GM21786 (cell line): ENCODE results near the gene OR2L13.
"Not testable (repeated sequence)": the region's sequence is repeated elsewhere in the genome, so short reads cannot be mapped to it uniquely, and the experiment has no call there.

ENCODE experiments used
- ATAC-seq: cut with Tn5 transposase; IDR thresholded peaks from one replicate; pipeline ENCODE4 v1.9.1; 2021; ENCODE audit not compliant: unreplicated experiment

OR2L13 gene

GRCh38 chr1:248094884-248095283 lies at the start of gene OR2L13:
TSS of gene OR2L13 (plus strand) at chr1:248095184. CDS start at chr1:248099376, 4,192 bp downstream.
- no peak for ATAC-seq

- peak; percentile 45 for ATAC-seq
Measured at GRCh38 chr1:248045209-248045608, 49.8 kb upstream of the OR2L13 start.

- ATAC-seq, result no peak
Measured at GRCh38 chr1:248046536-248046935, 48.4 kb upstream of the OR2L13 start, which contains the start of gene OR2L3. TSS of gene OR2L3 (plus strand) at chr1:248046836. CDS start at chr1:248060682, 13,846 bp downstream.

GRCh38 chr1:248047008-248047407 lies 48.0 kb upstream of the OR2L13 start:
- no peak for ATAC-seq

GRCh38 chr1:248054671-248055070 lies 40.3 kb upstream of the OR2L13 start:
- no peak for ATAC-seq

- ATAC-seq, result no peak
Measured at GRCh38 chr1:248055261-248055660, 39.7 kb upstream of the OR2L13 start.

GRCh38 chr1:248065071-248065470 lies 29.9 kb upstream of the OR2L13 start:
- ATAC-seq, result no peak

- ATAC-seq, result no peak
Measured at GRCh38 chr1:248065604-248066003, 29.4 kb upstream of the OR2L13 start.

- not testable (repeated sequence) for ATAC-seq
Measured at GRCh38 chr1:248083864-248084263, 11.1 kb upstream of the OR2L13 start.

- no peak for ATAC-seq
Measured at GRCh38 chr1:248098529-248098928, 3.5 kb downstream of the OR2L13 start.

- ATAC-seq, result no peak
Measured at GRCh38 chr1:248102847-248103246, 7.9 kb downstream of the OR2L13 start.

GRCh38 chr1:248111157-248111556 lies 16.2 kb downstream of the OR2L13 start:
- ATAC-seq, result no peak

GRCh38 chr1:248114890-248115289 lies 19.9 kb downstream of the OR2L13 start:
- ATAC-seq, result no peak

- ATAC-seq, result no peak
Measured at GRCh38 chr1:248127653-248128052, 32.7 kb downstream of the OR2L13 start.

- ATAC-seq, result no peak
Measured at GRCh38 chr1:248136811-248137210, 41.8 kb downstream of the OR2L13 start.

GRCh38 chr1:248140846-248141245 lies 45.9 kb downstream of the OR2L13 start:
- no peak for ATAC-seq

GRCh38 chr1:248143311-248143710 lies 48.3 kb downstream of the OR2L13 start:
- no peak for ATAC-seq

GRCh38 chr1:248144513-248145198 lies 49.7 kb downstream of the OR2L13 start, which contains the start of gene OR2M5:
TSS of gene OR2M5 (plus strand) at chr1:248145148. CDS start at chr1:248145148, 0 bp downstream.
- no peak for ATAC-seq
